Measurements from ENCODE around the gene NGFR.
"Not testable (repeated sequence)": the region's sequence is repeated elsewhere in the genome, so short reads cannot be mapped to it uniquely, and the experiment has no call there.

Gene NGFR

DNA sequence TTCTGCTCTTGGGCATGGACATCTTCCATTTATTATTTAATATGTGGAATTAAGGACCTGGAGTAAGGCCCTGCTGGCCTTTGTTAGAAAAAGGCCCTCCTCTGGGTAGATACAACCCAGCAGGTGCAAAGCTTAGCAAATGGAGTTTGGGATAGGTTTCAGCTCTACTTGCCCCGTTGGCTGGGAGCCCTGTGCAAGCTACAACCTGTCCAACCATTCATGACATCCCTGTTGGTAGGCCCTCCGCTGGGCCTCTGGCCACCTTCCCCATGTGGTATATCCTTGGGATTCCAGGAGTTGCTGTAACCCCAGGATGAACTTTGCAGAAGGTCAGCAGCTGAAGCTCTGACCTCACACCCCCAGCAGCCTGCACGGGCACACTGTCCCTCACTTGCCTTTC is 6.4 kb downstream of the NGFR start:
- TF ChIP-seq, protein P1, sequence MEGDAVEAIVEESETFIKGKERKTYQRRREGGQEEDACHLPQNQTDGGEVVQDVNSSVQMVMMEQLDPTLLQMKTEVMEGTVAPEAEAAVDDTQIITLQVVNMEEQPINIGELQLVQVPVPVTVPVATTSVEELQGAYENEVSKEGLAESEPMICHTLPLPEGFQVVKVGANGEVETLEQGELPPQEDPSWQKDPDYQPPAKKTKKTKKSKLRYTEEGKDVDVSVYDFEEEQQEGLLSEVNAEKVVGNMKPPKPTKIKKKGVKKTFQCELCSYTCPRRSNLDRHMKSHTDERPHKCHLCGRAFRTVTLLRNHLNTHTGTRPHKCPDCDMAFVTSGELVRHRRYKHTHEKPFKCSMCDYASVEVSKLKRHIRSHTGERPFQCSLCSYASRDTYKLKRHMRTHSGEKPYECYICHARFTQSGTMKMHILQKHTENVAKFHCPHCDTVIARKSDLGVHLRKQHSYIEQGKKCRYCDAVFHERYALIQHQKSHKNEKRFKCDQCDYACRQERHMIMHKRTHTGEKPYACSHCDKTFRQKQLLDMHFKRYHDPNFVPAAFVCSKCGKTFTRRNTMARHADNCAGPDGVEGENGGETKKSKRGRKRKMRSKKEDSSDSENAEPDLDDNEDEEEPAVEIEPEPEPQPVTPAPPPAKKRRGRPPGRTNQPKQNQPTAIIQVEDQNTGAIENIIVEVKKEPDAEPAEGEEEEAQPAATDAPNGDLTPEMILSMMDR (IDR thresholded peaks at IDR 0.05; ENCODE audit: low read depth, low read length, missing control alignments), result no peak
- Histone ChIP-seq H3K27ac (no peak overlapping the region), H3K27me3 (replicated peaks) (peaks cover 53% of the 10 kb centered on the region), H3K4me3 (ENCODE audit: low read depth, low read length) (no peak overlapping the region), H3K36me3 (replicated peaks) (no peaks in the 10 kb centered on the region)
- in situ Hi-C loops (cut with HindIII; ENCODE audit: low pct_ligation_motif_present, low sequenced_read_pairs), result no loop called here
- no peak for DNase-seq

DNA sequence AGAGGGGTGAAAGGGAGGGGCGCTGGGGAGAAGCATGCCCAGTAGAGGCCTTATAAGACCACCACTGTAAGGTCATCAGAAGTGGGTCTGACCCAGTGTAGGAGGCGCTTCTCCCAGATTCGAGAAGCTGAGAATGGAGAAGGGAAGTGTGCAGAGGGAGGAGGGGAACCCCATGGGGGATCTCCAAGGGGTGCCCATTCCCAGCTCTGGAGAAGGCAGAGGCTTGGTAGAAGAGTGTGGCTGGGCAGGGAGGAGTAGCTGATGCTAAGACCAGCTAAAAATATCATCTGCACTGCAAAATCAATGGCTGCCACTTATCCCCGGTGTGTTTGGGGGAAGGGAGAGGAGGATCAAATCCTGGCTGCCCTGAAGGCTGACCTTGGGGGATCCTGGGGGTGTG is 7.2 kb downstream of the NGFR start:
- peaks cover 51% of the 10 kb centered on the region for H3K27me3 ChIP-seq (replicated peaks)
- H3K27ac ChIP-seq, result no peak overlapping the region
- no peak for DNase-seq
- no peaks in the 10 kb centered on the region for H3K36me3 ChIP-seq (replicated peaks)
- in situ Hi-C loops (cut with HindIII; ENCODE audit: low pct_ligation_motif_present, low sequenced_read_pairs), result no loop called here
- no peak overlapping the region for H3K4me3 ChIP-seq (ENCODE audit: low read depth, low read length)
- TF ChIP-seq, protein P1 (IDR thresholded peaks at IDR 0.05; ENCODE audit: low read depth, low read length, missing control alignments), result no peak

DNA sequence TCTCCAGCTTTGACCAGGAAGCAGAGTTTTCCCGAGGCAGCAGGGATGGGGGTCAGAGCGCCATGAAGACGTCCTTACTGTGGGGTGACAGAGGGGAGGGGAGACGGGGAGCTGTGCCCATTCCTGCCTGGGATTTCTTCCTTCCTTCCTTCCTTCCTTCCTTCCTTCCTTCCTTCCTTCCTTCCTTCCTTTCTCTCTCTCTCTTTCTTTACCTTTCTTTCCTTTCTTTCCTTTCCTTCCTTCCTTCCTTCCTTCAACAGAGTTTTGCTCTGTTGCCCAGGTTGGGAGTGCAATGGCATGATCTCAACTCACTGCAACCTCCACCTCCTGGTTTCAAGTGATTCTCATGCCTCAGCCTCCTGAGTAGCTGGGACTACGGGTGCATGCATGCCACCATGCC is 7.6 kb downstream of the NGFR start:
- DNase-seq; in situ Hi-C loops (cut with HindIII; ENCODE audit: low pct_ligation_motif_present, low sequenced_read_pairs); H3K27ac ChIP-seq; H3K4me3 ChIP-seq (ENCODE audit: low read depth, low read length); H3K36me3 ChIP-seq (replicated peaks): not testable (repeated sequence)
- H3K27me3 ChIP-seq (replicated peaks), result peaks cover 51% of the 10 kb centered on the region

DNA sequence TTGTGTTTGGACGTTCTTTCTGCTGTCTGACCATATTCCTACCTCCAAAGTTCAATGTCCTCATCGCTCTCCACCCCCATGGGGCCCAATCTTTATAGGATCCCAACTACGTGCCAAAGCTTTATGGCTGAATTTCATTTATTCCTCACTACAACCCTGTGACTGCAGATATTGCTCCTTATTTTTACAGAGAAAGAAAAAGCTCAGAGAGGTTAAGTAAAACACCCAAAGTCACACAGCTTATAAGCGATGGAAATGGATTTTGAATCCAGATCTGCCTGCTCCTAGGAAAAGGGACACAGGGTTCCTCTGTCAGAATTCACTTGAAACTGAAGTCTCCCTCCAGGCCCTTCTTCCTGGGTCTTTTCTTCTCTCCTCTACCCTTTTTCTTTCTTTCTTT is 9.3 kb downstream of the NGFR start:
- DNase-seq, result no peak
- TF ChIP-seq, protein P1 (IDR thresholded peaks at IDR 0.05; ENCODE audit: low read depth, low read length, missing control alignments), result no peak
- H3K27ac ChIP-seq, result no peak overlapping the region
- in situ Hi-C loops (cut with HindIII; ENCODE audit: low pct_ligation_motif_present, low sequenced_read_pairs), result no loop called here
- peaks cover 37% of the 10 kb centered on the region for H3K27me3 ChIP-seq (replicated peaks)
- H3K36me3 ChIP-seq (replicated peaks), result no peaks in the 10 kb centered on the region
- H3K4me3 ChIP-seq (ENCODE audit: low read depth, low read length), result no peak overlapping the region

DNA sequence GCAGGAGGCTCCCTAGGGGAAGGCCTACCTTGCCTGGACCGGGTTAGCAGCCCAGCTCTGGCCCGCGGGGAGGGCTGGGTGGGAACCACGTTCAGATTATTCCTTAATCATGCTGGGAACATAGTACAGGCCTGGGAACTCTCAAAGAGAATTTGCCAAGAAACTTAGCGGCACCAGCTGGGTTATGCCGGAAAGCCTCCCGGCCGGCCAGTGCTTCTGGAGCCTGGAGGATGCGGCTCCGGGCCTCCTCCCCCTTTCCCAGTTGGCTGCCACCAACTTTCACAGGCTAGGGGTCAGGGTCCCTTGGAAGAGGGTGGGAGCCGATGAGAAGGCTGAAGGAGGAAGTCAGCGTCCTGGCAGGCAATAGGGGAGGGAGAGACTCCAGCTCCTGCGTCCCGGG is 10.8 kb downstream of the NGFR start:
- peaks cover 29% of the 10 kb centered on the region for H3K27me3 ChIP-seq (replicated peaks)
- H3K4me3 ChIP-seq (ENCODE audit: low read depth, low read length), result no peak overlapping the region
- in situ Hi-C loops (cut with HindIII; ENCODE audit: low pct_ligation_motif_present, low sequenced_read_pairs), result no loop called here
- H3K36me3 ChIP-seq (replicated peaks), result no peaks in the 10 kb centered on the region
- no peak for DNase-seq
- no peak overlapping the region for H3K27ac ChIP-seq
- TF ChIP-seq, protein P1 (IDR thresholded peaks at IDR 0.05; ENCODE audit: low read depth, low read length, missing control alignments), result no peak

DNA sequence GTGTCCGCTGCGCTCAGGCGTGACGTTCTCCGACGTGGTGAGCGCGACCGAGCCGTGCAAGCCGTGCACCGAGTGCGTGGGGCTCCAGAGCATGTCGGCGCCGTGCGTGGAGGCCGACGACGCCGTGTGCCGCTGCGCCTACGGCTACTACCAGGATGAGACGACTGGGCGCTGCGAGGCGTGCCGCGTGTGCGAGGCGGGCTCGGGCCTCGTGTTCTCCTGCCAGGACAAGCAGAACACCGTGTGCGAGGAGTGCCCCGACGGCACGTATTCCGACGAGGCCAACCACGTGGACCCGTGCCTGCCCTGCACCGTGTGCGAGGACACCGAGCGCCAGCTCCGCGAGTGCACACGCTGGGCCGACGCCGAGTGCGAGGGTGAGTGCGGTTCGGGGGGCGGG is 11.2 kb downstream of the NGFR start:
- no peaks in the 10 kb centered on the region for H3K36me3 ChIP-seq (replicated peaks)
- no peak overlapping the region for H3K4me3 ChIP-seq (ENCODE audit: low read depth, low read length)
- in situ Hi-C loops (cut with HindIII; ENCODE audit: low pct_ligation_motif_present, low sequenced_read_pairs), result no loop called here
- no peak for DNase-seq
- no peak overlapping the region for H3K27ac ChIP-seq
- peaks cover 27% of the 10 kb centered on the region for H3K27me3 ChIP-seq (replicated peaks)
- TF ChIP-seq, protein P1 (IDR thresholded peaks at IDR 0.05; ENCODE audit: low read depth, low read length, missing control alignments), result no peak

Data from brain microvascular endothelial cell (primary cell).